H1 (cell line): ENCODE data around the gene BIN1. TPM values are rescaled to one million over a fixed set of nuclear protein-coding genes. Genes with fewer than 3 reads are reported as not detected.

ENCODE experiments used
- CHD7 ChIP-seq: fragments of 300-600 bp; sonication (generic); IDR thresholded peaks from 2 replicates; pipeline ENCODE4 v1.7.1; 2012; ENCODE audit warnings: low read length, moderate library complexity, mild to moderate bottlenecking, inconsistent platforms; ENCODE audit not compliant: insufficient replicate concordance
- polyA plus RNA-seq, 7 experiments: library from polyadenylated mRNA; depleted of rRNA in 3 of 7; stranded (reverse) in 5 of 7; unstranded in 2 of 7; fragments of >200 nt in 5 of 7; fragments of 200-250 nt in 2 of 7; gene quantifications; 1 replicate in 5 of 7; 2 replicates in 1 of 7; 4 replicates in 1 of 7; pipeline versions ENCODE4 v1.2.1 to v1.2.3, GENCODE V29; 2011 to 2013; ENCODE audit warnings: missing spikeins in 2 of 7, mixed read lengths in 2 of 7
- total RNA-seq: library from RNA; stranded (reverse); fragmentation: NEBNext Ultra II Directional; extraction: Animal tissue kit (Norgen Biotek cat#: 25700); gene quantifications from 2 replicates; pipeline ENCODE4 v1.2.1, GENCODE V29; 2021

BIN1 gene
- total and polyA plus RNA-seq, 2 of the 8 experiments (the other 6 are each of a cell fraction or from before 2014, with no cell fraction given), result 23.6 to 35.6 TPM

GRCh38 chr2:127003070-127003800, 103.7 kb downstream of the BIN1 start (continued):
- TF ChIP-seq CHD7, result no peak
